Muscle layer of duodenum (tissue), 2 donors: ENCODE measurements around the gene NUP50.

ENCODE experiments used
- H3K27ac ChIP-seq: one replicate; pipeline ENCODE4 v1.7.0; 2013; ENCODE audit warnings: mild to moderate bottlenecking, low read length
- H3K27me3 ChIP-seq: one replicate; pipeline ENCODE4 v1.7.0; 2013; ENCODE audit warnings: low read depth, mild to moderate bottlenecking, control low read depth, low read length
- H3K36me3 ChIP-seq, 2 donors: one replicate each; pipeline ENCODE4 v1.7.0; 2013; ENCODE audit warnings: low read length in 2 of 2, control low read depth in 1 of 2, mild to moderate bottlenecking in 1 of 2; ENCODE audit not compliant: insufficient read depth in 2 of 2, control insufficient read depth in 1 of 2
- H3K4me1 ChIP-seq, 2 donors: one replicate each; pipeline ENCODE4 v1.7.0; 2013; ENCODE audit warnings: low read length in 2 of 2, mild to moderate bottlenecking in 2 of 2, control low read depth in 1 of 2, moderate library complexity in 1 of 2; ENCODE audit not compliant: insufficient read depth in 2 of 2, control insufficient read depth in 1 of 2
- H3K4me3 ChIP-seq, 2 donors: one replicate each; pipeline ENCODE4 v1.7.0; 2013; ENCODE audit warnings: low read length in 2 of 2, low read depth in 1 of 2, mild to moderate bottlenecking in 1 of 2
- H3K9me3 ChIP-seq, 2 donors: one replicate each; pipeline ENCODE4 v1.7.0; 2013; ENCODE audit warnings: low read length in 2 of 2, control low read depth in 1 of 2, mild to moderate bottlenecking in 1 of 2; ENCODE audit not compliant: control insufficient read depth in 1 of 2
- donor health status: healthy.

The NUP50 gene

DNA sequence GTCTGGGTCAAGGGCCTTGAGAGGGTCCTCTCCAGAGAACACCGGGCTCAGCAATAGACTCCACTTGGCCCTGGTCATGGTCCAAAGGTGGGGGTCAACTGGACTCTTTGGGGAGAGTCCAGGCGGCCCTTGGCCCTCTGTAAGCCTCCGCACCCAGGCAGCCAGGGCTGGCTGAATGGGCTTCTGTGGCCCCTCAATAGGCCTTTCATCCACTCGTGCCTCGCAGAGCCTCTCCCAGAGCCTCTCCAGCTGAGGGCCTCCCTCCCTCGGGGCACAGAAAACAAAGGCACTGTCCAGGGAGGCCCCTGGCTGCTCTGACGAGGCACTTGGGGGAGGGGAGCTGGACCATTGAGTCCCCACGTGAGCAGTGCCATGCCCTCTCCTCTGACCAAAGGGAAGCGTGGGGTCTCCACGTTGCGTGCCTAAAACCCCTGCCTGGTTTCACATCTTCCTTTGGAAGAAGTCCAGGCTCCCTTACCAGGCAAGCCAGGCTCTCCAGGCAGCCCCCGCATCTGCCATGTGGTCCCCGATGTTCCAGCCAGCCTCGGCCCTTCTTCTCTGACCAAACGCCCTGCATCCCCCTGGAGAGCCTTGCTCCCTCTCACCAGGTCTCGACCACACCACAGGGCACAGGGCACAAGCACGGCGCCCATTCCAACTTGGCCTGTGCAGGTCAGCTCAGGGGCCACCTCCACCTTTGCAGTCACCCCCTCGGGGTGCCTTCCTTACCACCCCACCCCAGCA lies 61.4 kb downstream of the NUP50 start:
- no peak overlapping the region for H3K27ac ChIP-seq
- H3K27me3 ChIP-seq, result no peaks in the 10 kb centered on the region
- no peaks in the 10 kb centered on the region for H3K9me3 ChIP-seq
- peaks cover 0 to 36% of the 10 kb centered on the region in 2 donors for H3K4me1 ChIP-seq
- H3K4me3 ChIP-seq, result no peak overlapping the region
- no peaks in the 10 kb centered on the region for H3K36me3 ChIP-seq

DNA sequence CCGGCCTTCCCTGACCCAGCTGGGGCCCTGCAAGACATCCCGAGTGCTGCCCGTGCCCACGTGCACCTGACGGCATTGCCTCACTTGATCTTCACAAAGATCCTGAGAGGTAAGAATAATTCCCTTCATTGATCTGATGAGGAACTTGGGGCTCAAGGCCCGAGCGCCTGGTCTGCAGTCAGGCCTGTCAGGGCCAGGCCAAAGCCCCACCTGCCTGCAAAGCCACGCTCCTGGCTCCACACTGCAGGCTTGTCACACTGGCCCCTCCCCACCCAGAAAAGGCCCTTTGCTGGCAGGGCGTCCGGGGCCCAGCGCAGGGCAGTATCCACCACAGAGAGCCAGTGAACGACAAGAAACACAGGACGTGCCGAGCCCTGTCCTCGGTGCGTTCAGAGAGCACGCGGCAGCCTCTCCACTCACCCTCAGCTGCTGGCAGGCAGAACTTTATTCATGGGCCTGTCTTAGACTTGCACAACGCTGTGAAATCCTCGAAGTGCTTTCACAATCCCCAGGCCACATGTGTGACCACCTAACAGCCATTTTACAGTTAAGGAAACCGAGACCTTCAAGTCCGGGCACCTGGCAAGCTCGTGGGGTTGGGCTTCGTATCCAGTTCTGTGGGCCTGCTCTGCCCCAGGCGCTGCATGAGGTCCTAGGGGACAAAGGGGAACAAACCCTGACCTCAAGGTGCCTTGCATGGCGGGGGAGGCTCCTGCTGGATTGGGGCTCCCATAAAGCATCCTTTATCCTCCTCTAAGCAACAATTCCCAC lies 62.2 kb downstream of the NUP50 start:
- Histone ChIP-seq H3K4me3 (no peak overlapping the region), H3K27ac (no peak overlapping the region), H3K4me1 (peaks cover 0 to 36% of the 10 kb centered on the region in 2 donors), H3K9me3 (no peaks in the 10 kb centered on the region), H3K27me3 (no peaks in the 10 kb centered on the region), H3K36me3 (no peaks in the 10 kb centered on the region)

DNA sequence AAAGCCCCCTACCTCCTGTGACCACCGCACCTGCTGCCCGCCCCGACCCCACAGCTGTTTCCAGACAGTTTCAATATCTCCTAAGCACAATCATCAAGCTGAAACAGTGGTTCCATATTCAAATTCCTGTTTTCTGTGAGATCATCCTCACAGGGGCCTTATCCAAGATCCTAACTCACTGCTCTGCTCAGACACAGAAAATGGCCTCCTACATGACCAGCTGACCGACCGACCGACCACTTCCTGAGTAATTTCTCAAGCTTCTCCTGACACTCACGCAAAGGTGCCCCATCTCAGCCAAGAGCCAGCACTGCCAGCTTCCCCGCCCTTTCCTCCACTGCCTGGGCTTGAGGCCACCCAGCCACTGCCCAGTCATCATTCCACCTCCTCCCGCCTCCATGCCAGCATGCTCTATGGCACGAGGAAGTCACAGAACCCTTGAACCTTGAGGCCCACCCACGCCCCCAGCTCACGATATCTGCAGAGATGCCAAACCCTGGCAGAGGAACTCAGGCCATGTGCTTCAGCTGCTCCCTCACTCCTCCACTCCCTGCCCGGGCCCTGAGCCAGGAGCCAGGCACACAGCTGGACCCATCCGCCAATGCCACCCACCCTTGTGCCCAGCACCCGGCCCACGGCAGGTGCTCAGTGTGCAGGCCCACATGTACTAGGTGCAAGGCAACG lies 62.9 kb downstream of the NUP50 start:
- Histone ChIP-seq H3K27ac (no peak overlapping the region), H3K27me3 (no peaks in the 10 kb centered on the region), H3K4me1 (peaks cover 0 to 36% of the 10 kb centered on the region in 2 donors), H3K9me3 (no peaks in the 10 kb centered on the region), H3K36me3 (no peaks in the 10 kb centered on the region), H3K4me3 (no peak overlapping the region)

DNA sequence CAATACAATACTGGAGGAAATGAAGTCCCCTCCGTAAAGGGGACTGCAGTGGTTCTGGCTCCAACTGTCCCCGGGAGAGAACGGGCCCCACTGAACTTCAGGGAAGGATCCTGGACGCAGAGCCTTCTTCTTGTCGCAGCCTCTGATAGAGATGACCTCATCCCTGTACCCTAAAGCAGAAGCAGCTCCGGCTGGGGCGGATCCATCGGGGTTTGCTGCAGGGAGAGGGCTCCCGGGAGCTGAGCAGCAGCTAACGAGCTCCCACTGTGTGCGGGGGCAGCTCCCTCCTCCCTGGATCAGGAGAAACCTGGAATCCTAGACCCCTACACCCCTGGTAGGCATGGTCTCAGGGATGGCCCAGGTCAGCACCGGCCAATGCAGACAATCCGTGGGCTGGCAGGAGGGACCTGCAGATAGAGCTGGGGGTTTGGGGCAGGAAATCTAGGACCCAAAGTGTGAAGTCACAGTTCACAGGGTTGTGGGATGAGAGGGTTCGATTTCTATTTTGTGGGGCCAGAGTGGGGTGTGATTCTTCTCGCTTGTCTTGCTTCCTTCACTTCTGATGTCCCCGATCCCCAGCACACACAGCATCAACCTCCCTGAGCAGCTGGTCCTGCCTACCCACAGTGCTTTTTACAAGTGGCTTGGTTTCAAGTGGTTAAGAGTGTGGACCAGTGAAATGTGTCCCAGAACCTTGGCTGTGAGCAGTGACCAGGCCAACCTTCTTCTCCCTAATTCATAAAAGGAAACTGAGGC lies 64.1 kb downstream of the NUP50 start:
- Histone ChIP-seq H3K4me3 (no peak overlapping the region), H3K9me3 (no peaks in the 10 kb centered on the region), H3K27ac (no peak overlapping the region), H3K27me3 (no peaks in the 10 kb centered on the region), H3K4me1 (peaks cover 0 to 38% of the 10 kb centered on the region in 2 donors), H3K36me3 (no peaks in the 10 kb centered on the region)

DNA sequence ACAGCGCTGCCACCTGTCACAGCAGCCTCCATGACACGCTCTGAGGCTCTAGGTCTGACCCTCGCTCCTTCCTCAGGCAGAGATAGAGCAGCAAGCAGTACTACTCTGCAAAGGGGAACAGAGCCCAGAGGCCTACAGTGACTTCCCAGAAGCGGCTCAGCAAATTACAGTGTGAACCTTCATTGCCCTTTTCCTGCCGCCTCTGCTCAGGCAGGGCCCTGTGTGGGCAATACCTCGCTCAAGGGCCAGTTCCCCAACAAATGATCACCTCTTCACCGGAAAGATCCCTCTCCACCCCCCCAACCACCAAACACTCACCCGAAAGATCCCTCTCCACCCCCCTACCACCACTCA lies 64.7 kb downstream of the NUP50 start:
- H3K9me3 ChIP-seq, result no peaks in the 10 kb centered on the region
- H3K27me3 ChIP-seq, result no peaks in the 10 kb centered on the region
- no peak overlapping the region for H3K4me3 ChIP-seq
- H3K36me3 ChIP-seq, result no peaks in the 10 kb centered on the region
- H3K27ac ChIP-seq, result no peak overlapping the region
- H3K4me1 ChIP-seq, result peaks cover 0 to 40% of the 10 kb centered on the region in 2 donors

DNA sequence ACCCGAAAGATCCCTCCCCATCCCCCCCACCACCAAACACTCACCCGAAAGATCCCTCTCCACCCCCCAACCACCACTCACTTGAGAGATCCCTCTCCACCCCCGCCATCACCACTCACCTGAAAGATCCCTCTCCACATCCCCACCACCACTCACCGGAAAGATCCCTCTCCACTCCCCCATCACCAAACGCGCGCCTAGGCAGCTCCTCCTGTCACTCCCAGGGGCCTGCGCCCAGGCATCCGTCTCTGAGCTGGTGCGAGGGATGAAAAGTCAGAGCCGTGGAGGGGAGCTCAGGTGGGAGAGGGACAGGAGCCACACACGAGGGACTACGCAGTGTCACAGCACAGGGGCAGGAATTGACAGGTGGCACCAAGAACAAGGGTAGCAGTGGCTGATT lies 65.5 kb downstream of the NUP50 start:
- Histone ChIP-seq H3K4me1 (peaks cover 0 to 37% of the 10 kb centered on the region in 2 donors), H3K4me3 (no peak overlapping the region), H3K27ac (no peak overlapping the region), H3K27me3 (no peaks in the 10 kb centered on the region), H3K36me3 (peaks cover 0 to 6% of the 10 kb centered on the region in 2 donors), H3K9me3 (no peaks in the 10 kb centered on the region)

DNA sequence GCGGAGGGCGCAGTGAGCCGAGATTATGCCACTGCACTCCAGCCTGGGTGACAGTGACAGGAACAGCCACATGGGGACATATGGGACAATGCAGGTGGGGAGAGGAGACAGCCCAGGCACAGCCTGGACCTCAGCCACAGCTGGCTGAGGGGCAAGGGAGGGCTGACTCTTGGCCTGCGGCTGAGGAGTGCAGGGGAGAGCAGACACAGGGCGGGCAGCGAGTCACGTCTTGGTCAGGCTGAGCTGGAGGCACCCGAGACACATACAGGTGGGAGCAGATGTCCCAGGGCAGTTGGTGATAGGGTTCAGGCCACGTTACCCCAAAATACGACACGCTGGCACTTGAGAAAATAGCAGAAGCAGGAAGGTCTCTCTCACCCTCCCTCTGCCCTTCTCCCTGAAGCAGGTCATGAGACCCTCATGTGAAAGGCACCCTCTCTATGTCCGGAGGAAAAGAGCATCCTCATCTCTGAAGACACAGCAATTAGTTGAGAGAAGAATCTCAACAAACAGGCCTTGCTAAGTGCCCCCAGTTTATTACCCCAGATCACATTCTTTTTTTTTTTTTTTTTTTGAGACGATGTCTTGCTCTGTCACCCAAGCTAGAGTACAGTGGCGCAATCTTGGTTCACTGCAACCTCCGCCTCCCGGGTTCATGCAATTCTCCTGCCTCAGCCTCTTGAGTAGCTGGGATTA lies 66.4 kb downstream of the NUP50 start:
- Histone ChIP-seq H3K27me3 (no peaks in the 10 kb centered on the region), H3K4me3 (no peak overlapping the region), H3K4me1 (peaks cover 0 to 29% of the 10 kb centered on the region in 2 donors), H3K36me3 (peaks cover 0 to 6% of the 10 kb centered on the region in 2 donors), H3K9me3 (no peaks in the 10 kb centered on the region), H3K27ac (no peak overlapping the region)

DNA sequence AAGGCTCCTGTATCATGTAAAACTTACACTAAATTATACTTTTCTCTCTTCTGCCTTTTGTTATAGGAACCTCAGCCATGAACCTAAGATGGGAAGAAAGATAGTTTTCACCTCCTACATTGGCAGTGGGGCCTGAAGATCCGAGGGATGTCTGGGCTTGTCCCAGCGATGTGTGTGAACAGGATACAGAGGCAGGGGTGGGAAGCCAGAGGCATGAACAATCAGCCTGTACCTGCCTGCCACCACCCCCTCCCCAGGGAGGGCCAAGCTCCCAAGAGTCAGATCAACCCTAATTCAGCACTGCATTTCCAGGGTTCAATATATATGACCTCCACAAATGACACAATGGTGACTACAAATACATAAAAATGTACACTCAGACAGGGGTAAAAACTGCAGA lies 67.6 kb downstream of the NUP50 start:
- peaks cover 0 to 18% of the 10 kb centered on the region in 2 donors for H3K4me1 ChIP-seq
- H3K36me3 ChIP-seq, result peaks cover 0 to 6% of the 10 kb centered on the region in 2 donors
- no peaks in the 10 kb centered on the region for H3K27me3 ChIP-seq
- no peak overlapping the region for H3K27ac ChIP-seq
- H3K4me3 ChIP-seq, result no peak overlapping the region
- no peaks in the 10 kb centered on the region for H3K9me3 ChIP-seq

DNA sequence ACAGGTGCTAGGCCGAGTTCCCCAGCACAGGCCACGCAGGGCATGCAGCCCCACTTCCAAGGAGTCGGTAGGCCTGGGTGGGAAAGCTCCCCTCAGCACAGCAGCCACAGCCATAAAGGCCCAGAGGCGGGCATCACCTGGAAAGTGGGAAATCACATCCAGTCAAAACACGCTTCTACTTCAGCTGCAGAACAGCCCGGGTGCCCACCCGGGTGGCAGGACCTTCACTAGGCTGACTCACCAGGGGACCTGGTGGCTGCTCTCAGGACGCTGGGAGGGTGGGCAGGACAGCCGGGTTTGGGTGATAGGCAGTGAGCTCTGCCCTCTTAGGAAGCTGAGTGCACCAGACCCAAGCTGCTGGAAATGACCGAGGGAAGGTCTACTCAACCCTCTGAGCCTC lies 69.7 kb downstream of the NUP50 start:
- Histone ChIP-seq H3K4me1 (peaks cover 0 to 4% of the 10 kb centered on the region in 2 donors), H3K27ac (no peak overlapping the region), H3K36me3 (peaks cover 0 to 6% of the 10 kb centered on the region in 2 donors), H3K27me3 (no peaks in the 10 kb centered on the region), H3K9me3 (no peaks in the 10 kb centered on the region), H3K4me3 (no peak overlapping the region)

DNA sequence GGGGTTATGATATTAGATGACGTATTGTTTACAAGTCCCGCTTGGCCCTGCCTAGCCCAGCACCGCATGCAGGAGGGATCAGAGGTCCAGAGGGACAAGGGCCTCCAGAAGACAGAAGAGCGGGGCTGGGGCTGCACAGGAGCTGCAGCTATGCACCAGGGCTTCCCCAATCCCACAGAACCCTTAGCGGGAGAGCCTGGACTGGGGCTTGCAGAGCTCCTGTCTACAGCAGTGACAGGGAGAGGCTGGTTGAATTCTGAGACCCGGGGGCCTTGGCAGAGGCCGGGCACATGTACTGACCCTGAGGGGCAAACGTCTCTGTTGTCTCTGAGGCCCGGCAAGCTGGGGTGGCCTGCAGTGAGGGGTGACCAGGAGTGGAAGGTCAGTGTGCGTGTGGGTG lies 70.1 kb downstream of the NUP50 start:
- Histone ChIP-seq H3K4me1 (peaks cover 0 to 5% of the 10 kb centered on the region in 2 donors), H3K4me3 (no peak overlapping the region), H3K27ac (no peak overlapping the region), H3K27me3 (no peaks in the 10 kb centered on the region), H3K36me3 (peaks cover 0 to 6% of the 10 kb centered on the region in 2 donors), H3K9me3 (no peaks in the 10 kb centered on the region)
